ENCODE results near the gene MYLK.

Gene MYLK

GRCh38 chr3:123883111-123883510 lies 1.0 kb downstream of the MYLK start:
- TF ChIP-seq SIN3A (IDR thresholded peaks at IDR 0.05; ENCODE audit: borderline replicate concordance, insufficient read depth, low read length): no peak

GRCh38 chr3:123881771-123882170 lies 2.4 kb downstream of the MYLK start:
- no peak for TF ChIP-seq REST (IDR thresholded peaks at IDR 0.05; ENCODE audit: insufficient read depth in 1 of 2, low read depth in 2 of 2, low read length in 2 of 2)
- TF ChIP-seq SIN3A (IDR thresholded peaks at IDR 0.05; ENCODE audit: borderline replicate concordance, insufficient read depth, low read length): no peak
- no peak for TF ChIP-seq FOXP2 (optimal IDR thresholded peaks at IDR 0.05; ENCODE audit: borderline replicate concordance, extremely low read depth, extremely low read length, insufficient read depth)
- no peak for TF ChIP-seq TAF1 (IDR thresholded peaks at IDR 0.05; ENCODE audit: borderline replicate concordance, insufficient read depth, low read length)
- TF ChIP-seq POLR2AphosphoS5 (IDR thresholded peaks at IDR 0.05; ENCODE audit: low read depth, low read length): no peak

GRCh38 chr3:123880998-123881561 lies 3.1 kb downstream of the MYLK start:
- no peak for TF ChIP-seq SIN3A (IDR thresholded peaks at IDR 0.05; ENCODE audit: borderline replicate concordance, insufficient read depth, low read length)
- TF ChIP-seq REST (IDR thresholded peaks at IDR 0.05; ENCODE audit: insufficient read depth in 1 of 2, low read depth in 2 of 2, low read length in 2 of 2): no peak
- TF ChIP-seq TAF1 (IDR thresholded peaks at IDR 0.05; ENCODE audit: borderline replicate concordance, insufficient read depth, low read length): no peak

GRCh38 chr3:123878807-123879206 lies 5.3 kb downstream of the MYLK start:
- TF ChIP-seq REST (IDR thresholded peaks at IDR 0.05; ENCODE audit: insufficient read depth in 1 of 2, low read depth in 2 of 2, low read length in 2 of 2) (no peak), FOXP2 (optimal IDR thresholded peaks at IDR 0.05; ENCODE audit: borderline replicate concordance, extremely low read depth, extremely low read length, insufficient read depth) (no peak), TAF1 (IDR thresholded peaks at IDR 0.05; ENCODE audit: borderline replicate concordance, insufficient read depth, low read length) (no peak), SIN3A (IDR thresholded peaks at IDR 0.05; ENCODE audit: borderline replicate concordance, insufficient read depth, low read length) (no peak), POLR2AphosphoS5 (IDR thresholded peaks at IDR 0.05; ENCODE audit: low read depth, low read length) (no peak)

- TF ChIP-seq TAF1 (IDR thresholded peaks at IDR 0.05; ENCODE audit: borderline replicate concordance, insufficient read depth, low read length) (no peak), POLR2AphosphoS5 (IDR thresholded peaks at IDR 0.05; ENCODE audit: low read depth, low read length) (no peak), REST (IDR thresholded peaks at IDR 0.05; ENCODE audit: insufficient read depth in 1 of 2, low read depth in 2 of 2, low read length in 2 of 2) (no peak), FOXP2 (optimal IDR thresholded peaks at IDR 0.05; ENCODE audit: borderline replicate concordance, extremely low read depth, extremely low read length, insufficient read depth) (no peak), SIN3A (IDR thresholded peaks at IDR 0.05; ENCODE audit: borderline replicate concordance, insufficient read depth, low read length) (no peak)
These were observed 6.2 kb downstream of the MYLK start for GRCh38 chr3:123877965-123878364.

Measured in PFSK-1 (cell line).